K562 (cell line): ENCODE measurements around the gene ZNF197. TPM values are rescaled to one million over a fixed set of nuclear protein-coding genes. Genes with fewer than 3 reads are reported as not detected.

Experiments
- CBX3 ChIP-seq, 2 experiments: IDR thresholded peaks; 1 replicate in 1 of 2; 2 replicates in 1 of 2; pipeline ENCODE4 v1.6.1; 2012; ENCODE audit warnings: inconsistent platforms in 2 of 2, low read length in 2 of 2, borderline replicate concordance in 1 of 2, control low read depth in 1 of 2
- CSDE1 ChIP-seq, 2 experiments: fragments of 450-650 bp; IDR thresholded peaks; 2 replicates each; pipeline ENCODE4 v1.6.1; 2016; ENCODE audit warnings: mild to moderate bottlenecking in 1 of 2
- ETS2 ChIP-seq: IDR thresholded peaks from 2 replicates; pipeline ENCODE4 v1.6.1; 2016; ENCODE audit warnings: borderline replicate concordance, missing genetic modification characterization, mild to moderate bottlenecking, moderate library complexity, missing compliant biosample characterization; ENCODE audit not compliant: poor library complexity, severe bottlenecking
- ETV6 ChIP-seq, 3 experiments: fragments of 150-350 bp in 1 of 3; sonication (generic) in 1 of 3; formaldehyde crosslinking in 1 of 3; IDR thresholded peaks; 2 replicates each; pipeline versions ENCODE4 v1.6.1 to v1.8.0; 2014 to 2022; ENCODE audit warnings: borderline replicate concordance in 2 of 3, low read depth in 2 of 3, antibody characterized with exemption in 1 of 3, low read length in 1 of 3, mild to moderate bottlenecking in 1 of 3, missing genetic modification reagents in 1 of 3
- FOXA3 ChIP-seq, 2 experiments: fragments of 450-650 bp in 1 of 2; sonication (generic) in 1 of 2; formaldehyde crosslinking; IDR thresholded peaks in 1 of 2; conservative IDR thresholded peaks in 1 of 2; 2 replicates each; pipeline versions ENCODE4 v1.4.0 to v1.8.0; 2020 to 2022; ENCODE audit warnings: mild to moderate bottlenecking in 2 of 2, missing genetic modification reagents in 1 of 2
- HCFC1 ChIP-seq: IDR thresholded peaks from 2 replicates; pipeline ENCODE4 v1.6.1; 2012; ENCODE audit warnings: low read depth, low read length, improper control_type of control experiment
- HNRNPL ChIP-seq: fragments of 200-400 bp; formaldehyde crosslinking; IDR thresholded peaks from 2 replicates; pipeline ENCODE4 v1.6.1; 2017; ENCODE audit warnings: low read depth, mild to moderate bottlenecking, low read length
- KDM2B ChIP-seq: fragments of 250-450 bp; sonication (Bioruptor Pico); IDR thresholded peaks from 2 replicates; pipeline ENCODE4 v1.8.0; 2021; ENCODE audit warnings: mild to moderate bottlenecking, moderate library complexity
- KDM5B ChIP-seq: fragments of 200-600 bp; sonication (generic); IDR thresholded peaks from 2 replicates; pipeline ENCODE4 v1.6.1; 2012; ENCODE audit warnings: low read depth, mild to moderate bottlenecking, moderate library complexity, low read length, control low read depth, inconsistent platforms; ENCODE audit not compliant: insufficient replicate concordance
- MAFK ChIP-seq: IDR thresholded peaks from 2 replicates; pipeline ENCODE4 v1.6.1; 2011; ENCODE audit warnings: low read length, improper control_type of control experiment
- STAT5B ChIP-seq: fragments of 250-450 bp; sonication (Bioruptor Pico); IDR thresholded peaks from 2 replicates; pipeline ENCODE4 v1.8.0; 2021; ENCODE audit warnings: mild to moderate bottlenecking, inconsistent platforms
- TCF7 ChIP-seq: sonication (generic); IDR thresholded peaks from 2 replicates; pipeline ENCODE4 v1.6.1; 2016; ENCODE audit warnings: antibody characterized with exemption, borderline replicate concordance
- ZFP1 ChIP-seq: fragments of 450-650 bp; formaldehyde crosslinking; IDR thresholded peaks from 2 replicates; pipeline ENCODE4 v1.4.0; 2020; ENCODE audit warnings: mild to moderate bottlenecking, mixed read lengths
- ZNF696 ChIP-seq: fragments of 250-450 bp; sonication (Bioruptor Pico); conservative IDR thresholded peaks from 2 replicates; pipeline ENCODE4 v1.4.0; 2020; ENCODE audit warnings: mild to moderate bottlenecking, moderate library complexity
- ZNF75A ChIP-seq: fragments of 450-650 bp; formaldehyde crosslinking; IDR thresholded peaks from 2 replicates; pipeline ENCODE4 v1.4.0; 2020; ENCODE audit warnings: mild to moderate bottlenecking
- polyA plus RNA-seq, 8 experiments: library from polyadenylated mRNA; depleted of rRNA in 4 of 8; stranded (reverse) in 5 of 8; unstranded in 3 of 8; fragments of >200 nt; fragmentation: Nextera tagmentation in 2 of 8; fragmentation: Illumina TruSeq in 1 of 8; extraction: Ambion mirVana in 2 of 8; extraction: Trizol in 1 of 8; gene quantifications; 2 replicates each; pipeline versions ENCODE4 v1.2.1 to v1.2.3, GENCODE V29; 2011 to 2014; ENCODE audit warnings: inconsistent platforms in 1 of 8, missing spikeins in 1 of 8
- total RNA-seq, 7 experiments: library from RNA; depleted of rRNA in 6 of 7; stranded (reverse); fragments of >200 nt in 6 of 7; fragmentation: Illumina TruSeq in 2 of 7; extraction: Trizol in 2 of 7; gene quantifications; 2 replicates each; pipeline versions ENCODE4 v1.2.1 to v1.2.3, GENCODE V29; 2011 to 2021; ENCODE audit warnings: low replicate concordance in 1 of 7
- TF ChIP-seq, protein P1 (sequence below): sonication (generic); formaldehyde crosslinking; IDR thresholded peaks from 2 replicates; pipeline ENCODE4 v1.8.0; 2022; ENCODE audit warnings: mild to moderate bottlenecking, missing genetic modification reagents
- TF ChIP-seq, protein P2 (sequence below): sonication (generic); formaldehyde crosslinking; IDR thresholded peaks from 2 replicates; pipeline ENCODE4 v1.8.0; 2022; ENCODE audit warnings: mild to moderate bottlenecking, missing genetic modification reagents, borderline replicate concordance
- TF ChIP-seq, protein P3 (sequence below): sonication (generic); formaldehyde crosslinking; IDR thresholded peaks from 2 replicates; pipeline ENCODE4 v1.8.1; 2023; ENCODE audit warnings: mild to moderate bottlenecking, missing genetic modification reagents
- TF ChIP-seq, protein P4 (sequence below): fragments of 150-350 bp; IDR thresholded peaks from 2 replicates; pipeline ENCODE4 v1.6.1; 2014; ENCODE audit warnings: low read depth, mild to moderate bottlenecking, low read length, borderline replicate concordance

Gene ZNF197
- total and polyA plus RNA-seq, 9 of the 15 experiments (the other 6 are each of a cell fraction or from before 2014, with no cell fraction given): 3.5 to 19.1 (median 13.7) TPM

DNA sequence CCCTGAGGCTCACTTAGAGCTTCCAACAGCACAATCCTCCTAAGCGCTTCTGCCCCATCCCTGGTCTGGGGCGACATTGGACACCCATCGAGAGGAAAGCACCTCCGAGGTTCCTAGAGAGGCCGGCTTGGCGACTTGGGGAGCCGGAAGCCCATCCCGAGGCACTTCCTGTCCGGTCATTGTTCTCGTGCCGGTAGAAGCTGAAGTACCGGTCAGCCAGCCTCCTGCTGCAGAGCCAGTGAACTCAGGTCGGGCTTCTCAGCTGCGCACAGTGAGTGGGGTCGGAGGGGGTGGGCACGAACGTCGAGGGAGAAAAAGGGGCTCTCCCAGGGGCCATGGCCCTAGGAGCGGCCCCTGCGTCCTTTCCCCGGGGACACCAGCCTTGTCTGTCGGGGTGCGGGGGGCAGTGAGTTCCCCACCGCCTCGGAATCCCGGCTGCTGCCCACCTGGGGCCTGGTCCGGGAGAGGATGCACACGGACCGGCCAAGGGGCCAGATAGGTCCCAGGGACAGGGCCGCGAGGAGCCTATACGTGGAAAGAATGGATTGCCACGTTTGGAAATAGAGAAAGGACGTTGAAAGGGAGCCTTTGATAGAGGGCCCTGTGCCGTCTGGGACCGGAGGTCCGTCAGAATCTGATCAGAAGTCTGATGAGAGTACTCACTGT lies 23.9 kb downstream of the ZNF197 start, which contains the start of gene ZNF35 (continued):
- TF ChIP-seq, protein P1, sequence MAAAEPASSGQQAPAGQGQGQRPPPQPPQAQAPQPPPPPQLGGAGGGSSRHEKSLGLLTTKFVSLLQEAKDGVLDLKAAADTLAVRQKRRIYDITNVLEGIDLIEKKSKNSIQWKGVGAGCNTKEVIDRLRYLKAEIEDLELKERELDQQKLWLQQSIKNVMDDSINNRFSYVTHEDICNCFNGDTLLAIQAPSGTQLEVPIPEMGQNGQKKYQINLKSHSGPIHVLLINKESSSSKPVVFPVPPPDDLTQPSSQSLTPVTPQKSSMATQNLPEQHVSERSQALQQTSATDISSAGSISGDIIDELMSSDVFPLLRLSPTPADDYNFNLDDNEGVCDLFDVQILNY (CRISPR knock-in tag): 0 out of 2 replicates have a peak, but pooled peaks have one; percentile 62
- TF ChIP-seq CSDE1 (IDR thresholded peaks at IDR 0.05) (no peak), FOXA3 (CRISPR knock-in tag; conservative IDR thresholded peaks at IDR 0.05 in 1 of 2, IDR thresholded peaks at IDR 0.05 in 1 of 2) (0 out of 4 replicates have a peak, but pooled peaks of 1 of the 2 experiments have one; percentile 28), KDM5B (peak; percentile 71), ZNF696 (CRISPR knock-in tag) (no peak), ZFP1 (0 out of 2 replicates have a peak, but pooled peaks have one; percentile 47), HCFC1 (peak; percentile 81), STAT5B (CRISPR knock-in tag) (no peak), ETS2 (no peak), ZNF75A (CRISPR knock-in tag) (no peak), MAFK (0 out of 2 replicates have a peak, but pooled peaks have one; percentile 2), CBX3 (IDR thresholded peaks at IDR 0.05; ENCODE audit: borderline replicate concordance in 1 of 2, low read length in 2 of 2) (peak in 1 of 2 experiments; percentile 81; a peak in 1 of 3 replicates), KDM2B (no peak), TCF7 (no peak), HNRNPL (no peak), ETV6 (IDR thresholded peaks at IDR 0.05; ENCODE audit: borderline replicate concordance in 1 of 2, low read depth in 2 of 2, low read length in 1 of 2) (no peak), ETV6 (CRISPR knock-in tag; IDR thresholded peaks at IDR 0.05; ENCODE audit: borderline replicate concordance) (0 out of 2 replicates have a peak, but pooled peaks have one; percentile 20)
- TF ChIP-seq, protein P2, sequence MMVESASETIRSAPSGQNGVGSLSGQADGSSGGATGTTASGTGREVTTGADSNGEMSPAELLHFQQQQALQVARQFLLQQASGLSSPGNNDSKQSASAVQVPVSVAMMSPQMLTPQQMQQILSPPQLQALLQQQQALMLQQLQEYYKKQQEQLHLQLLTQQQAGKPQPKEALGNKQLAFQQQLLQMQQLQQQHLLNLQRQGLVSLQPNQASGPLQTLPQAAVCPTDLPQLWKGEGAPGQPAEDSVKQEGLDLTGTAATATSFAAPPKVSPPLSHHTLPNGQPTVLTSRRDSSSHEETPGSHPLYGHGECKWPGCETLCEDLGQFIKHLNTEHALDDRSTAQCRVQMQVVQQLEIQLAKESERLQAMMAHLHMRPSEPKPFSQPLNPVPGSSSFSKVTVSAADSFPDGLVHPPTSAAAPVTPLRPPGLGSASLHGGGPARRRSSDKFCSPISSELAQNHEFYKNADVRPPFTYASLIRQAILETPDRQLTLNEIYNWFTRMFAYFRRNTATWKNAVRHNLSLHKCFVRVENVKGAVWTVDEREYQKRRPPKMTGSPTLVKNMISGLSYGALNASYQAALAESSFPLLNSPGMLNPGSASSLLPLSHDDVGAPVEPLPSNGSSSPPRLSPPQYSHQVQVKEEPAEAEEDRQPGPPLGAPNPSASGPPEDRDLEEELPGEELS (CRISPR knock-in tag): peak; percentile 82; the same call in 1 of the 2 replicates
- TF ChIP-seq, protein P3, sequence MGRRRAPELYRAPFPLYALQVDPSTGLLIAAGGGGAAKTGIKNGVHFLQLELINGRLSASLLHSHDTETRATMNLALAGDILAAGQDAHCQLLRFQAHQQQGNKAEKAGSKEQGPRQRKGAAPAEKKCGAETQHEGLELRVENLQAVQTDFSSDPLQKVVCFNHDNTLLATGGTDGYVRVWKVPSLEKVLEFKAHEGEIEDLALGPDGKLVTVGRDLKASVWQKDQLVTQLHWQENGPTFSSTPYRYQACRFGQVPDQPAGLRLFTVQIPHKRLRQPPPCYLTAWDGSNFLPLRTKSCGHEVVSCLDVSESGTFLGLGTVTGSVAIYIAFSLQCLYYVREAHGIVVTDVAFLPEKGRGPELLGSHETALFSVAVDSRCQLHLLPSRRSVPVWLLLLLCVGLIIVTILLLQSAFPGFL (CRISPR knock-in tag): no peak
- TF ChIP-seq, protein P4, sequence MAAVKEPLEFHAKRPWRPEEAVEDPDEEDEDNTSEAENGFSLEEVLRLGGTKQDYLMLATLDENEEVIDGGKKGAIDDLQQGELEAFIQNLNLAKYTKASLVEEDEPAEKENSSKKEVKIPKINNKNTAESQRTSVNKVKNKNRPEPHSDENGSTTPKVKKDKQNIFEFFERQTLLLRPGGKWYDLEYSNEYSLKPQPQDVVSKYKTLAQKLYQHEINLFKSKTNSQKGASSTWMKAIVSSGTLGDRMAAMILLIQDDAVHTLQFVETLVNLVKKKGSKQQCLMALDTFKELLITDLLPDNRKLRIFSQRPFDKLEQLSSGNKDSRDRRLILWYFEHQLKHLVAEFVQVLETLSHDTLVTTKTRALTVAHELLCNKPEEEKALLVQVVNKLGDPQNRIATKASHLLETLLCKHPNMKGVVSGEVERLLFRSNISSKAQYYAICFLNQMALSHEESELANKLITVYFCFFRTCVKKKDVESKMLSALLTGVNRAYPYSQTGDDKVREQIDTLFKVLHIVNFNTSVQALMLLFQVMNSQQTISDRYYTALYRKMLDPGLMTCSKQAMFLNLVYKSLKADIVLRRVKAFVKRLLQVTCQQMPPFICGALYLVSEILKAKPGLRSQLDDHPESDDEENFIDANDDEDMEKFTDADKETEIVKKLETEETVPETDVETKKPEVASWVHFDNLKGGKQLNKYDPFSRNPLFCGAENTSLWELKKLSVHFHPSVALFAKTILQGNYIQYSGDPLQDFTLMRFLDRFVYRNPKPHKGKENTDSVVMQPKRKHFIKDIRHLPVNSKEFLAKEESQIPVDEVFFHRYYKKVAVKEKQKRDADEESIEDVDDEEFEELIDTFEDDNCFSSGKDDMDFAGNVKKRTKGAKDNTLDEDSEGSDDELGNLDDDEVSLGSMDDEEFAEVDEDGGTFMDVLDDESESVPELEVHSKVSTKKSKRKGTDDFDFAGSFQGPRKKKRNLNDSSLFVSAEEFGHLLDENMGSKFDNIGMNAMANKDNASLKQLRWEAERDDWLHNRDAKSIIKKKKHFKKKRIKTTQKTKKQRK: no peak
